Activated naive CD4-positive, alpha-beta T cell treated with anti-CD3 and anti-CD28 coated beads, Interleukin-2, amount 50 U/mL, for 72 hours (primary cell): ENCODE measurements around the gene FGF6. TPM values are rescaled to one million over a fixed set of nuclear protein-coding genes. Genes with fewer than 3 reads are reported as not detected.
"Not testable (repeated sequence)": the region's sequence is repeated elsewhere in the genome, so short reads cannot be mapped to it uniquely, and the experiment has no call there.

Experiments used
- ATAC-seq, 2 donors: fragments of 150-1000 bp; cut with Tn5 transposase; 2 replicates each; pipeline ENCODE4 v1.10.0; 2021; ENCODE audit warnings: mild to moderate bottlenecking in 2 of 2, moderate library complexity in 2 of 2
- DNase-seq, 2 donors: peaks; one replicate each; pipeline ENCODE4 v3.0.0; 2021 to 2022; ENCODE audit warnings: low spot score in 2 of 2
- H3K27ac Mint-ChIP-seq, 2 donors: one replicate each; pipeline ENCODE4 v1.8.0; 2022; ENCODE audit warnings: mild to moderate bottlenecking in 2 of 2, mixed read lengths in 2 of 2
- H3K36me3 Mint-ChIP-seq, 2 donors: one replicate each; pipeline ENCODE4 v1.8.0; 2022; ENCODE audit warnings: mixed read lengths in 2 of 2
- H3K9me3 Mint-ChIP-seq, 2 donors: one replicate each; pipeline ENCODE4 v1.8.0; 2022; ENCODE audit warnings: mixed read lengths in 2 of 2
- total RNA-seq, 2 donors: library from RNA; stranded (reverse); gene quantifications; one replicate each; pipeline ENCODE4 v1.2.3, GENCODE V29; 2022

The FGF6 gene
- total RNA-seq, 2 donors from 2014 or later = not detected

GRCh38 chr12:4433745-4434058 is 11.9 kb downstream of the FGF6 start:
- H3K36me3 Mint-ChIP-seq = no peaks in the 10 kb centered on the region
- no peaks in the 10 kb centered on the region for H3K9me3 Mint-ChIP-seq
- no peak for ATAC-seq
- DNase-seq = no peak
- no peak overlapping the region for H3K27ac Mint-ChIP-seq

- H3K36me3 Mint-ChIP-seq = no peaks in the 10 kb centered on the region
- H3K9me3 Mint-ChIP-seq = no peaks in the 10 kb centered on the region
- no peak for DNase-seq
- ATAC-seq = no peak
- H3K27ac Mint-ChIP-seq = no peak overlapping the region
Observed at GRCh38 chr12:4432878-4433744, 12.5 kb downstream of the FGF6 start.

- ATAC-seq (no peak), DNase-seq (no peak)
- Mint-ChIP-seq H3K36me3 (no peaks in the 10 kb centered on the region), H3K9me3 (no peaks in the 10 kb centered on the region), H3K27ac (no peak overlapping the region)
Observed at GRCh38 chr12:4431866-4432265, 13.7 kb downstream of the FGF6 start.

GRCh38 chr12:4431436-4431835 is 14.2 kb downstream of the FGF6 start:
- ATAC-seq (no peak), DNase-seq (no peak)
- Mint-ChIP-seq H3K9me3 (no peaks in the 10 kb centered on the region), H3K36me3 (no peaks in the 10 kb centered on the region), H3K27ac (no peak overlapping the region)

GRCh38 chr12:4424422-4424821 is 21.2 kb downstream of the FGF6 start:
- no peak for ATAC-seq
- H3K36me3 Mint-ChIP-seq = no peaks in the 10 kb centered on the region
- DNase-seq = no peak
- H3K9me3 Mint-ChIP-seq = no peaks in the 10 kb centered on the region
- H3K27ac Mint-ChIP-seq = no peak overlapping the region

GRCh38 chr12:4423528-4424195 is 22.0 kb downstream of the FGF6 start:
- no peak for ATAC-seq
- H3K9me3 Mint-ChIP-seq = no peaks in the 10 kb centered on the region
- no peaks in the 10 kb centered on the region for H3K36me3 Mint-ChIP-seq
- DNase-seq = no peak
- H3K27ac Mint-ChIP-seq = no peak overlapping the region

- no peaks in the 10 kb centered on the region for H3K36me3 Mint-ChIP-seq
- ATAC-seq = no peak
- no peak overlapping the region for H3K27ac Mint-ChIP-seq
- H3K9me3 Mint-ChIP-seq = no peaks in the 10 kb centered on the region
- no peak for DNase-seq
Observed at GRCh38 chr12:4422985-4423384, 22.6 kb downstream of the FGF6 start.

GRCh38 chr12:4421590-4422031 is 24.0 kb downstream of the FGF6 start:
- no peaks in the 10 kb centered on the region for H3K36me3 Mint-ChIP-seq
- H3K27ac Mint-ChIP-seq = no peak overlapping the region
- peak in 1 of 2 donors; percentile 43 for DNase-seq
- H3K9me3 Mint-ChIP-seq = no peaks in the 10 kb centered on the region
- peak in 1 of 2 donors; percentile 49 for ATAC-seq

GRCh38 chr12:4420138-4420670 is 25.4 kb downstream of the FGF6 start:
- H3K36me3 Mint-ChIP-seq = no peaks in the 10 kb centered on the region

GRCh38 chr12:4418913-4419312 is 26.7 kb downstream of the FGF6 start:
- DNase-seq = no peak
- Mint-ChIP-seq H3K36me3 (no peaks in the 10 kb centered on the region), H3K27ac (no peak overlapping the region), H3K9me3 (no peaks in the 10 kb centered on the region)
- no peak for ATAC-seq

More at GRCh38 chr12:4420138-4420670, 25.4 kb downstream of the FGF6 start:
- ATAC-seq = no peak
- DNase-seq = no peak
- Mint-ChIP-seq H3K27ac (no peak overlapping the region), H3K9me3 (no peaks in the 10 kb centered on the region)

GRCh38 chr12:4417936-4418335 is 27.7 kb downstream of the FGF6 start:
- H3K27ac Mint-ChIP-seq = no peak overlapping the region
- no peaks in the 10 kb centered on the region for H3K36me3 Mint-ChIP-seq
- no peak for ATAC-seq
- no peak for DNase-seq
- H3K9me3 Mint-ChIP-seq = no peaks in the 10 kb centered on the region

GRCh38 chr12:4417455-4417854 is 28.2 kb downstream of the FGF6 start:
- no peaks in the 10 kb centered on the region for H3K9me3 Mint-ChIP-seq
- DNase-seq (no peak), ATAC-seq (no peak)
- no peak overlapping the region for H3K27ac Mint-ChIP-seq
- H3K36me3 Mint-ChIP-seq = no peaks in the 10 kb centered on the region

GRCh38 chr12:4416276-4416675 is 29.3 kb downstream of the FGF6 start:
- H3K9me3 Mint-ChIP-seq = no peaks in the 10 kb centered on the region
- ATAC-seq (no peak), DNase-seq (no peak)
- no peaks in the 10 kb centered on the region for H3K36me3 Mint-ChIP-seq
- H3K27ac Mint-ChIP-seq = no peak overlapping the region

- H3K36me3 Mint-ChIP-seq = no peaks in the 10 kb centered on the region
- DNase-seq (no peak), ATAC-seq (no peak)
- H3K27ac Mint-ChIP-seq = no peak overlapping the region
- no peaks in the 10 kb centered on the region for H3K9me3 Mint-ChIP-seq
Observed at GRCh38 chr12:4412465-4412864, 33.1 kb downstream of the FGF6 start.

GRCh38 chr12:4412056-4412455 is 33.6 kb downstream of the FGF6 start:
- Mint-ChIP-seq H3K27ac (no peak overlapping the region), H3K36me3 (no peaks in the 10 kb centered on the region), H3K9me3 (no peaks in the 10 kb centered on the region)
- no peak for DNase-seq
- ATAC-seq = no peak

GRCh38 chr12:4407136-4407535 is 38.5 kb downstream of the FGF6 start:
- H3K9me3 Mint-ChIP-seq = no peaks in the 10 kb centered on the region

GRCh38 chr12:4404877-4405637 is 40.6 kb downstream of the FGF6 start:
- not testable (repeated sequence) for H3K36me3 Mint-ChIP-seq, ATAC-seq, H3K27ac Mint-ChIP-seq, DNase-seq, H3K9me3 Mint-ChIP-seq

More at GRCh38 chr12:4407136-4407535, 38.5 kb downstream of the FGF6 start:
- ATAC-seq (no peak), DNase-seq (no peak)
- H3K27ac Mint-ChIP-seq = no peak overlapping the region
- H3K36me3 Mint-ChIP-seq = no peaks in the 10 kb centered on the region
